Astrocyte (in vitro differentiated cells and primary cell): Measurements from ENCODE around the gene DEPP1.

Experiments used
- CTCF ChIP-seq: IDR thresholded peaks from 2 replicates; pipeline ENCODE4 v1.5.1; 2011; ENCODE audit warnings: low read depth, mild to moderate bottlenecking, inconsistent platforms, low read length, moderate library complexity; ENCODE audit not compliant: insufficient read depth
- EZH2 ChIP-seq: IDR thresholded peaks from 2 replicates; pipeline ENCODE4 v1.6.1; 2012; ENCODE audit warnings: mild to moderate bottlenecking, low read length, inconsistent platforms; ENCODE audit not compliant: insufficient read depth

- TF ChIP-seq CTCF, result no peak
- TF ChIP-seq EZH2, result no peak
Observed at GRCh38 chr10:44986179-44986578, 7.6 kb upstream of the DEPP1 start.
